Liver (tissue), 9 donors: Measurements from ENCODE around the gene CPN1. TPM values are rescaled to one million over a fixed set of nuclear protein-coding genes. Genes with fewer than 3 reads are reported as not detected.

Source experiments
- DNase-seq: peaks from one replicate; pipeline ENCODE4 v3.0.0-alpha.2; 2017; ENCODE audit warnings: low spot score
- H3K27ac ChIP-seq, 2 donors: one replicate each; pipeline ENCODE4 v1.7.0; 2013; ENCODE audit warnings: inconsistent platforms in 2 of 2, low read length in 2 of 2, control low read depth in 1 of 2, low read depth in 1 of 2, mild to moderate bottlenecking in 1 of 2
- H3K27me3 ChIP-seq, 4 donors: one replicate each; pipeline versions ENCODE4 v1.6.1 to v1.7.0; 2013; ENCODE audit warnings: low read length in 3 of 4, inconsistent platforms in 1 of 4, mild to moderate bottlenecking in 1 of 4, moderate library complexity in 1 of 4; ENCODE audit not compliant: control insufficient read depth in 4 of 4, insufficient read depth in 4 of 4
- H3K36me3 ChIP-seq, 4 donors: one replicate each; pipeline versions ENCODE4 v1.6.1 to v1.7.0; 2013; ENCODE audit warnings: low read length in 3 of 4, mild to moderate bottlenecking in 3 of 4, low read depth in 1 of 4, moderate library complexity in 1 of 4; ENCODE audit not compliant: control insufficient read depth in 4 of 4, insufficient read depth in 3 of 4
- H3K4me1 ChIP-seq, 4 donors: one replicate each; pipeline versions ENCODE4 v1.6.1 to v1.7.0; 2013; ENCODE audit warnings: low read length in 3 of 4, mild to moderate bottlenecking in 3 of 4, moderate library complexity in 1 of 4; ENCODE audit not compliant: control insufficient read depth in 4 of 4, insufficient read depth in 4 of 4
- H3K4me3 ChIP-seq, 3 donors: one replicate each; pipeline versions ENCODE4 v1.6.1 to v1.7.0; 2013; ENCODE audit warnings: low read length in 3 of 3, control low read depth in 1 of 3, low read depth in 1 of 3, mild to moderate bottlenecking in 1 of 3
- H3K9ac ChIP-seq, 2 donors: one replicate each; pipeline ENCODE4 v1.7.0; 2013; ENCODE audit warnings: low read length in 2 of 2, mild to moderate bottlenecking in 2 of 2, moderate library complexity in 2 of 2, control low read depth in 1 of 2, low read depth in 1 of 2
- H3K9me3 ChIP-seq, 4 donors: one replicate each; pipeline versions ENCODE4 v1.6.1 to v1.7.0; 2013; ENCODE audit warnings: low read length in 3 of 4; ENCODE audit not compliant: control insufficient read depth in 4 of 4
- FOXA1 ChIP-seq: IDR thresholded peaks from 2 replicates; pipeline ENCODE4 v1.6.1; 2016; ENCODE audit warnings: antibody characterized with exemption
- GABPA ChIP-seq, 2 donors: IDR thresholded peaks in 1 of 2; conservative IDR thresholded peaks in 1 of 2; 2 replicates each; pipeline ENCODE4 v1.6.1; 2016; ENCODE audit warnings: antibody characterized with exemption in 2 of 2, mild to moderate bottlenecking in 1 of 2, moderate library complexity in 1 of 2
- HNF4A ChIP-seq, 2 donors: conservative IDR thresholded peaks; 2 replicates each; pipeline ENCODE4 v1.6.1; 2016; ENCODE audit warnings: antibody characterized with exemption in 2 of 2, mild to moderate bottlenecking in 2 of 2
- JUND ChIP-seq, 2 donors: IDR thresholded peaks; 2 replicates each; pipeline ENCODE4 v1.6.1; 2016; ENCODE audit warnings: antibody characterized with exemption in 2 of 2
- NR2F2 ChIP-seq: IDR thresholded peaks from 2 replicates; pipeline ENCODE4 v1.6.1; 2016; ENCODE audit warnings: antibody characterized with exemption
- RAD21 ChIP-seq, 2 donors: IDR thresholded peaks; 2 replicates each; pipeline ENCODE4 v1.6.1; 2016; ENCODE audit warnings: antibody characterized with exemption in 2 of 2, mild to moderate bottlenecking in 2 of 2
- RXRA ChIP-seq, 2 donors: IDR thresholded peaks; 2 replicates each; pipeline ENCODE4 v1.6.1; 2017 to 2018; ENCODE audit warnings: antibody characterized with exemption in 2 of 2, mild to moderate bottlenecking in 1 of 2
- SP1 ChIP-seq: IDR thresholded peaks from 2 replicates; pipeline ENCODE4 v1.6.1; 2018; ENCODE audit warnings: antibody characterized with exemption, mild to moderate bottlenecking
- TAF1 ChIP-seq: conservative IDR thresholded peaks from 2 replicates; pipeline ENCODE4 v1.6.1; 2016; ENCODE audit warnings: antibody characterized with exemption, mild to moderate bottlenecking
- WGBS: extraction: QIAGEN DNeasy Blood & Tissue Kit; methylation state at CpG from one replicate; pipeline ENCODE4 v1.1.7; 2013; 5-methylcytosine and 5-hydroxymethylcytosine counted together
- polyA plus RNA-seq, 2 donors: library from polyadenylated mRNA; stranded (reverse) in 1 of 2; unstranded in 1 of 2; fragments of 200-250 nt in 1 of 2; fragments of >200 nt in 1 of 2; fragmentation: Nextera tagmentation in 1 of 2; extraction: Ambion mirVana in 1 of 2; gene quantifications; one replicate each; pipeline versions ENCODE4 v1.2.1 to v1.2.3, GENCODE V29; 2013 to 2015
- total RNA-seq, 2 donors: library from RNA; depleted of rRNA; stranded (reverse); fragments of >200 nt; gene quantifications; one replicate each; pipeline ENCODE4 v1.2.3, GENCODE V29; 2014
- TF ChIP-seq, protein P1 (sequence below): fragments of 150-350 bp; IDR thresholded peaks from 2 replicates; pipeline ENCODE4 v1.5.1; 2017; ENCODE audit warnings: improper control_type of control experiment, low read depth, low read length; ENCODE audit not compliant: missing input control
- TF ChIP-seq, protein P2 (sequence below): IDR thresholded peaks from 2 replicates; pipeline ENCODE4 v1.6.1; 2016; ENCODE audit warnings: antibody characterized with exemption
- TF ChIP-seq, protein P3 (sequence below): IDR thresholded peaks from 2 replicates; pipeline ENCODE4 v1.6.1; 2016; ENCODE audit warnings: antibody characterized with exemption
- TF ChIP-seq, protein P4 (sequence below): IDR thresholded peaks from 2 replicates; pipeline ENCODE4 v1.6.1; 2016; ENCODE audit warnings: antibody characterized with exemption, mild to moderate bottlenecking
- donor health status: healthy.
- donor health status: healthy.
- donor health status: healthy.
- donor health status: healthy.
- donor health status: healthy.

The CPN1 gene
- total and polyA plus RNA-seq, 4 donors = 30.4 to 119 (median 96.8) TPM

DNA sequence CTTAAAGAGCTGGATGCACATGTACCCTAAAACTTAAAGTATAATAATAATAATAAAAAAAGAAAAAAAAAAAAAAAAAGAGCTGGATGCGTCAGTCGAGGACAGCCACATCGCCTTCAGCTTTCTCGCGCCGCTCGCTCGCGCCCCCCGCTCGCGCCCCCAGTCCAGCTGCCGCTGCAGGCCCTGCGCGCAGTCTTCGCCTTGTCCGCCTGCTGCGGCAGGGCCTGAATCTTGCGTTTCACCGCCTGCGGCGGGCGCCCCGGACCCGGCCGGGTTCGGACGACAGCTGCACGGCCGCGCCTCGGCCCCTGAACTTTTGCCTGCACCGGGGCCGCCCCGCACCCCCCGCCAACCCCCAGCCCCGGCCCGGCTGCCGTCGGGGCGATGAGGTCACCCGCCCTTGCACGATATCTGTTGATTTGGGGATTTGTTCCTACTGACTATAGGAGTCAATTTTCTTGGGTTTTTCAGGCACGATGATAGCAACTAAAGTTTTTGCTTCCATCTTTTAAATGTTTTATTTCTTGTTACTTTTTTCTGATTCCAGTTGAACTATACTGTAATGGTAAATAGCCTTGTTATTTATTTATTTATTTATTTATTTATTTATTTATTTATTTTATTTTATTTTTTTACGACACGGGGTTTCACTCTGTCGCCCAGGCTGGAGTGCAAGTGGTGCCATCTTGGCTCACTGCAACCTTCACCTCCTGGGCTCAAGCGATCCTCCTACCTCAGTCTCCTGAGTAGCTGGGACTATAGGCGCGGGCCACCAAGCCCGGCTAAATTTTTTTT, 33.5 kb upstream of the CPN1 start (continued):
- TF ChIP-seq, protein P1, sequence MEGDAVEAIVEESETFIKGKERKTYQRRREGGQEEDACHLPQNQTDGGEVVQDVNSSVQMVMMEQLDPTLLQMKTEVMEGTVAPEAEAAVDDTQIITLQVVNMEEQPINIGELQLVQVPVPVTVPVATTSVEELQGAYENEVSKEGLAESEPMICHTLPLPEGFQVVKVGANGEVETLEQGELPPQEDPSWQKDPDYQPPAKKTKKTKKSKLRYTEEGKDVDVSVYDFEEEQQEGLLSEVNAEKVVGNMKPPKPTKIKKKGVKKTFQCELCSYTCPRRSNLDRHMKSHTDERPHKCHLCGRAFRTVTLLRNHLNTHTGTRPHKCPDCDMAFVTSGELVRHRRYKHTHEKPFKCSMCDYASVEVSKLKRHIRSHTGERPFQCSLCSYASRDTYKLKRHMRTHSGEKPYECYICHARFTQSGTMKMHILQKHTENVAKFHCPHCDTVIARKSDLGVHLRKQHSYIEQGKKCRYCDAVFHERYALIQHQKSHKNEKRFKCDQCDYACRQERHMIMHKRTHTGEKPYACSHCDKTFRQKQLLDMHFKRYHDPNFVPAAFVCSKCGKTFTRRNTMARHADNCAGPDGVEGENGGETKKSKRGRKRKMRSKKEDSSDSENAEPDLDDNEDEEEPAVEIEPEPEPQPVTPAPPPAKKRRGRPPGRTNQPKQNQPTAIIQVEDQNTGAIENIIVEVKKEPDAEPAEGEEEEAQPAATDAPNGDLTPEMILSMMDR = no peak
- TF ChIP-seq JUND (IDR thresholded peaks at IDR 0.05) (no peak), RAD21 (IDR thresholded peaks at IDR 0.05) (no peak), NR2F2 (no peak), TAF1 (no peak), SP1 (no peak)
- TF ChIP-seq, protein P2, sequence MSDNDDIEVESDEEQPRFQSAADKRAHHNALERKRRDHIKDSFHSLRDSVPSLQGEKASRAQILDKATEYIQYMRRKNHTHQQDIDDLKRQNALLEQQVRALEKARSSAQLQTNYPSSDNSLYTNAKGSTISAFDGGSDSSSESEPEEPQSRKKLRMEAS = no peak

DNA sequence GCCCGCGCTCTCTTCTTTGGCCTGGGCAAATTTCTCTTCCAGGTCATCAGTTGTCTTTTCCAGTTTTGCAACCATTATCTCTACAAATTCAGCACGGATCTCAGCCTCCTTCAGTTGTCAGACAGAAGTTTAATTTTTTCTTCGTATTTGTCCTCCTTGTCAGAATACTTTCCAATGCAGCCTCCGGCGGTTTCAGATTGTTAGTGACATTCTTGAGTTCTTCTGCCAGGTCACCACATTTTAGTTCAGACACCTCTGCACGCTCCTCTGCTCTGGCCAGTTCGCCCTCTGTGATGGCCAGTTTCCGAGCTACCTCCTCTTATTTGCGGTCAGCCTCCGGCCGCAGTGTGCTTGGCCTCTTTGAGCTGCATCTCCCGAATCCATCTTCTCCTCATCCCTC, 32.8 kb upstream of the CPN1 start:
- no peak for DNase-seq
- no peak overlapping the region for H3K27ac ChIP-seq
- no peaks in the 10 kb centered on the region for H3K9me3 ChIP-seq
- TF ChIP-seq, protein P3, sequence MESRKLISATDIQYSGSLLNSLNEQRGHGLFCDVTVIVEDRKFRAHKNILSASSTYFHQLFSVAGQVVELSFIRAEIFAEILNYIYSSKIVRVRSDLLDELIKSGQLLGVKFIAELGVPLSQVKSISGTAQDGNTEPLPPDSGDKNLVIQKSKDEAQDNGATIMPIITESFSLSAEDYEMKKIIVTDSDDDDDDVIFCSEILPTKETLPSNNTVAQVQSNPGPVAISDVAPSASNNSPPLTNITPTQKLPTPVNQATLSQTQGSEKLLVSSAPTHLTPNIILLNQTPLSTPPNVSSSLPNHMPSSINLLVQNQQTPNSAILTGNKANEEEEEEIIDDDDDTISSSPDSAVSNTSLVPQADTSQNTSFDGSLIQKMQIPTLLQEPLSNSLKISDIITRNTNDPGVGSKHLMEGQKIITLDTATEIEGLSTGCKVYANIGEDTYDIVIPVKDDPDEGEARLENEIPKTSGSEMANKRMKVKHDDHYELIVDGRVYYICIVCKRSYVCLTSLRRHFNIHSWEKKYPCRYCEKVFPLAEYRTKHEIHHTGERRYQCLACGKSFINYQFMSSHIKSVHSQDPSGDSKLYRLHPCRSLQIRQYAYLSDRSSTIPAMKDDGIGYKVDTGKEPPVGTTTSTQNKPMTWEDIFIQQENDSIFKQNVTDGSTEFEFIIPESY = no peak
- TF ChIP-seq, protein P4, sequence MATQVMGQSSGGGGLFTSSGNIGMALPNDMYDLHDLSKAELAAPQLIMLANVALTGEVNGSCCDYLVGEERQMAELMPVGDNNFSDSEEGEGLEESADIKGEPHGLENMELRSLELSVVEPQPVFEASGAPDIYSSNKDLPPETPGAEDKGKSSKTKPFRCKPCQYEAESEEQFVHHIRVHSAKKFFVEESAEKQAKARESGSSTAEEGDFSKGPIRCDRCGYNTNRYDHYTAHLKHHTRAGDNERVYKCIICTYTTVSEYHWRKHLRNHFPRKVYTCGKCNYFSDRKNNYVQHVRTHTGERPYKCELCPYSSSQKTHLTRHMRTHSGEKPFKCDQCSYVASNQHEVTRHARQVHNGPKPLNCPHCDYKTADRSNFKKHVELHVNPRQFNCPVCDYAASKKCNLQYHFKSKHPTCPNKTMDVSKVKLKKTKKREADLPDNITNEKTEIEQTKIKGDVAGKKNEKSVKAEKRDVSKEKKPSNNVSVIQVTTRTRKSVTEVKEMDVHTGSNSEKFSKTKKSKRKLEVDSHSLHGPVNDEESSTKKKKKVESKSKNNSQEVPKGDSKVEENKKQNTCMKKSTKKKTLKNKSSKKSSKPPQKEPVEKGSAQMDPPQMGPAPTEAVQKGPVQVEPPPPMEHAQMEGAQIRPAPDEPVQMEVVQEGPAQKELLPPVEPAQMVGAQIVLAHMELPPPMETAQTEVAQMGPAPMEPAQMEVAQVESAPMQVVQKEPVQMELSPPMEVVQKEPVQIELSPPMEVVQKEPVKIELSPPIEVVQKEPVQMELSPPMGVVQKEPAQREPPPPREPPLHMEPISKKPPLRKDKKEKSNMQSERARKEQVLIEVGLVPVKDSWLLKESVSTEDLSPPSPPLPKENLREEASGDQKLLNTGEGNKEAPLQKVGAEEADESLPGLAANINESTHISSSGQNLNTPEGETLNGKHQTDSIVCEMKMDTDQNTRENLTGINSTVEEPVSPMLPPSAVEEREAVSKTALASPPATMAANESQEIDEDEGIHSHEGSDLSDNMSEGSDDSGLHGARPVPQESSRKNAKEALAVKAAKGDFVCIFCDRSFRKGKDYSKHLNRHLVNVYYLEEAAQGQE = no peak
- TF ChIP-seq JUND (IDR thresholded peaks at IDR 0.05) = no peak
- TF ChIP-seq RXRA (IDR thresholded peaks at IDR 0.05) = no peak
- no peak for TF ChIP-seq HNF4A (conservative IDR thresholded peaks at IDR 0.05)
- no peak for TF ChIP-seq GABPA (IDR thresholded peaks at IDR 0.05 in 1 of 2, conservative IDR thresholded peaks at IDR 0.05 in 1 of 2)
- TF ChIP-seq FOXA1 = no peak
- no peak for TF ChIP-seq SP1
- no peak overlapping the region for H3K4me3 ChIP-seq
- no peaks in the 10 kb centered on the region for H3K4me1 ChIP-seq
- 95% methylated on average over 13 of the region's 13 CpGs for WGBS
- H3K27me3 ChIP-seq = no peaks in the 10 kb centered on the region
- H3K9ac ChIP-seq = no peak overlapping the region
- no peaks in the 10 kb centered on the region for H3K36me3 ChIP-seq
